Measurements from ENCODE around the gene TSC2. TPM values are rescaled to one million over a fixed set of nuclear protein-coding genes. Genes with fewer than 3 reads are reported as not detected.

TSC2 gene
- total and polyA plus RNA-seq, 4 donors, result 36.5 to 146 (median 72.7) TPM

DNA sequence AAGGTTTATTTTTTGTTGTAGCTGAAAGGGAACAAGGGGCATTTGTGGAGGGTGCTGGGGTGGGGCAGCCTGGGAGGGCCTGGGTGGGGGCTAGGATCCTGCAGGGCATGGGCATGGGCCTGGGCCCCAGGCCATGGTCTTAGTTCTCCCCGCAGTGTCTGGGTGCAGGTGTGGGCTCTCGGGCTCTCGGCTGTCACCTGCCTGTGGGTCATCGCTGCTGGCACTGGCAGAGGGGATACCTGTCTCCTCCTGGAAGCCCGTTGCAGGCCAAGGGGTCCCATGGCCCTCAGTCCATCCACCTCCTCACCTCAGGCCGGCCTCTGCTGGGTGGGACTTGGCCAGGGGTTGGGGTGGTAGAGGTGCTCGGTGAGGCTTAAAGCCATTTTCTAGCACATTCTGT lies 30.3 kb downstream of the TSC2 start:
- DNase-seq (no peak), ATAC-seq (ENCODE audit: insufficient read depth, low FRiP score) (no peak)
- no peak overlapping the region for H3K9ac ChIP-seq (ENCODE audit: insufficient read depth in 1 of 2, low read length in 2 of 2)
- H3K36me3 ChIP-seq (ENCODE audit: control insufficient read depth in 4 of 4, insufficient read depth in 4 of 4, low read length in 4 of 4), result peaks cover 0 to 83% (median 15%) of the 10 kb centered on the region in 4 donors
- TF ChIP-seq, protein P1, sequence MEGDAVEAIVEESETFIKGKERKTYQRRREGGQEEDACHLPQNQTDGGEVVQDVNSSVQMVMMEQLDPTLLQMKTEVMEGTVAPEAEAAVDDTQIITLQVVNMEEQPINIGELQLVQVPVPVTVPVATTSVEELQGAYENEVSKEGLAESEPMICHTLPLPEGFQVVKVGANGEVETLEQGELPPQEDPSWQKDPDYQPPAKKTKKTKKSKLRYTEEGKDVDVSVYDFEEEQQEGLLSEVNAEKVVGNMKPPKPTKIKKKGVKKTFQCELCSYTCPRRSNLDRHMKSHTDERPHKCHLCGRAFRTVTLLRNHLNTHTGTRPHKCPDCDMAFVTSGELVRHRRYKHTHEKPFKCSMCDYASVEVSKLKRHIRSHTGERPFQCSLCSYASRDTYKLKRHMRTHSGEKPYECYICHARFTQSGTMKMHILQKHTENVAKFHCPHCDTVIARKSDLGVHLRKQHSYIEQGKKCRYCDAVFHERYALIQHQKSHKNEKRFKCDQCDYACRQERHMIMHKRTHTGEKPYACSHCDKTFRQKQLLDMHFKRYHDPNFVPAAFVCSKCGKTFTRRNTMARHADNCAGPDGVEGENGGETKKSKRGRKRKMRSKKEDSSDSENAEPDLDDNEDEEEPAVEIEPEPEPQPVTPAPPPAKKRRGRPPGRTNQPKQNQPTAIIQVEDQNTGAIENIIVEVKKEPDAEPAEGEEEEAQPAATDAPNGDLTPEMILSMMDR (IDR thresholded peaks at IDR 0.05; ENCODE audit: control extremely low read depth, extremely low read depth), result no peak
- H3K9me3 ChIP-seq (ENCODE audit: control insufficient read depth in 4 of 4, insufficient read depth in 3 of 4, low read length in 3 of 4), result no peaks in the 10 kb centered on the region
- no peak overlapping the region for H3K27ac ChIP-seq (ENCODE audit: low read depth in 1 of 2, low read length in 1 of 2)
- H3K4me3 ChIP-seq, result no peak overlapping the region
- no peaks in the 10 kb centered on the region for H3K27me3 ChIP-seq (ENCODE audit: control insufficient read depth in 3 of 3, insufficient read depth in 3 of 3, low read length in 2 of 3)
- 99 to 100% methylated on average over 7 of the region's 7 CpGs for WGBS, 2 donors
- peaks cover 0 to 25% (median 9%) of the 10 kb centered on the region in 5 donors for H3K4me1 ChIP-seq (ENCODE audit: control insufficient read depth in 5 of 5, insufficient read depth in 5 of 5, low read length in 5 of 5)

DNA sequence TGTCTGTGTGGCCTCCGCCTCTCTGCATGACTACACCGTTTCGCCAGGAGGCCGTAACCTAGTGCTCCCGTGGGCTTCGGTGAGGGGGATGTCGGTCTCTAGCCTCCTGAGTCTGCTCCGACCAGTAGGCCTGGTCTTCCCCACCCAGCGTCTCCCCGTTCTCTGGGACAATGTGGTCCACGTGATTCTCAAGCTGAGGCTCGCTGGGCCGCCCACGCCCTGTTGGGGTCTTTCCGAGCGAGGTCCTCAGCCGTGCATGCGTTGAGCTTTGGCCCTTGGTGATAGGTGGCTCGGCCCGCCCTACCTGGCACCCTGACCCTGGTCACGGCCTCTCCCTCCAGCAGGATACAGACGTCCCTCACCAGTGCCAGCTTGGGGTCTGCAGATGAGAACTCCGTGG lies 30.9 kb downstream of the TSC2 start:
- Histone ChIP-seq H3K27me3 (ENCODE audit: control insufficient read depth in 3 of 3, insufficient read depth in 3 of 3, low read length in 2 of 3) (no peaks in the 10 kb centered on the region), H3K9ac (ENCODE audit: insufficient read depth in 1 of 2, low read length in 2 of 2) (no peak overlapping the region), H3K36me3 (ENCODE audit: control insufficient read depth in 4 of 4, insufficient read depth in 4 of 4, low read length in 4 of 4) (peaks cover 0 to 81% (median 18%) of the 10 kb centered on the region in 4 donors), H3K9me3 (ENCODE audit: control insufficient read depth in 4 of 4, insufficient read depth in 3 of 4, low read length in 3 of 4) (no peaks in the 10 kb centered on the region), H3K27ac (ENCODE audit: low read depth in 1 of 2, low read length in 1 of 2) (no peak overlapping the region), H3K4me3 (no peak overlapping the region), H3K4me1 (ENCODE audit: control insufficient read depth in 5 of 5, insufficient read depth in 5 of 5, low read length in 5 of 5) (peaks cover 0 to 31% (median 13%) of the 10 kb centered on the region in 5 donors)
- ATAC-seq (ENCODE audit: insufficient read depth, low FRiP score) (no peak), DNase-seq (no peak)
- TF ChIP-seq, protein P1 (IDR thresholded peaks at IDR 0.05; ENCODE audit: control extremely low read depth, extremely low read depth), result no peak
- WGBS, 2 donors, result 96% methylated on average over 23 of the region's 23 CpGs

DNA sequence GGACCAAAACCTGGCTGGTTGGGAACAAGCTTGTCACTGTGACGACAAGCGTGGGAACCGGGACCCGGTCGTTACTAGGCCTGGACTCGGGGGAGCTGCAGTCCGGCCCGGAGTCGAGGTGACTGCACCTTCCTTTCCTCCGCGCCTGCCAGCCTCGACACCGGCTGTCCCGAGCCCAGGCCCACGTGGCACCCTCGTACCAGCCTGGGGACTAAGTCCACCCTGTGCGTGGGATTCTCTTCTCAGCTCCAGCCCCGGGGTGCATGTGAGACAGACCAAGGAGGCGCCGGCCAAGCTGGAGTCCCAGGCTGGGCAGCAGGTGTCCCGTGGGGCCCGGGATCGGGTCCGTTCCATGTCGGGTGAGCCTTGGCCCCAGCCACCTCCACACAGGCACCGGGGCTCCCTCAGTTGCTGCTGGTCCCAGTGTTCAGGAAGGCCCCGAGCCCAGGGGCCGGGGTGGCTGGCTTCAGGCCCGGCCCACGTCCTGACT lies 31.6 kb downstream of the TSC2 start:
- Histone ChIP-seq H3K27ac (ENCODE audit: low read depth in 1 of 2, low read length in 1 of 2) (no peak overlapping the region), H3K9me3 (ENCODE audit: control insufficient read depth in 4 of 4, insufficient read depth in 3 of 4, low read length in 3 of 4) (no peaks in the 10 kb centered on the region), H3K9ac (ENCODE audit: insufficient read depth in 1 of 2, low read length in 2 of 2) (no peak overlapping the region), H3K36me3 (ENCODE audit: control insufficient read depth in 4 of 4, insufficient read depth in 4 of 4, low read length in 4 of 4) (peaks cover 0 to 77% (median 22%) of the 10 kb centered on the region in 4 donors), H3K4me1 (ENCODE audit: control insufficient read depth in 5 of 5, insufficient read depth in 5 of 5, low read length in 5 of 5) (peaks cover 0 to 36% (median 14%) of the 10 kb centered on the region in 5 donors), H3K4me3 (no peak overlapping the region), H3K27me3 (ENCODE audit: control insufficient read depth in 3 of 3, insufficient read depth in 3 of 3, low read length in 2 of 3) (no peaks in the 10 kb centered on the region)
- 97 to 98% methylated on average over 30 of the region's 30 CpGs for WGBS, 2 donors
- TF ChIP-seq, protein P1 (IDR thresholded peaks at IDR 0.05; ENCODE audit: control extremely low read depth, extremely low read depth), result no peak
- ATAC-seq (ENCODE audit: insufficient read depth, low FRiP score) (no peak), DNase-seq (no peak)

DNA sequence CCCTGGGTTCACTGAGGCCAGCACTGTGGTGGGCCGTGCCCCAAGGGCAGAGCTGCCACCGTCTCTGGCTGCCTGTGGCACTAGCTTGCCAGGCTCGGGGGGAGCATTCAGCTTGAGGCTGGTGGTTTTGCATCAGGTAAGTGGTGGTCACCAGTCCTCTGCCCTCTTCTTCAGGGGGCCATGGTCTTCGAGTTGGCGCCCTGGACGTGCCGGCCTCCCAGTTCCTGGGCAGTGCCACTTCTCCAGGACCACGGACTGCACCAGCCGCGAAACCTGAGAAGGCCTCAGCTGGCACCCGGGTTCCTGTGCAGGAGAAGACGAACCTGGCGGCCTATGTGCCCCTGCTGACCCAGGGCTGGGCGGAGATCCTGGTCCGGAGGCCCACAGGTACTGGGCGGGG lies 32.2 kb downstream of the TSC2 start:
- no peak overlapping the region for H3K4me3 ChIP-seq
- TF ChIP-seq, protein P1 (IDR thresholded peaks at IDR 0.05; ENCODE audit: control extremely low read depth, extremely low read depth), result no peak
- no peak for ATAC-seq (ENCODE audit: insufficient read depth, low FRiP score)
- WGBS, 2 donors, result 93 to 98% methylated on average over 16 of the region's 16 CpGs
- no peaks in the 10 kb centered on the region for H3K27me3 ChIP-seq (ENCODE audit: control insufficient read depth in 3 of 3, insufficient read depth in 3 of 3, low read length in 2 of 3)
- DNase-seq, result no peak
- no peak overlapping the region for H3K27ac ChIP-seq (ENCODE audit: low read depth in 1 of 2, low read length in 1 of 2)
- no peaks in the 10 kb centered on the region for H3K9me3 ChIP-seq (ENCODE audit: control insufficient read depth in 4 of 4, insufficient read depth in 3 of 4, low read length in 3 of 4)
- H3K36me3 ChIP-seq (ENCODE audit: control insufficient read depth in 4 of 4, insufficient read depth in 4 of 4, low read length in 4 of 4), result peaks cover 0 to 80% (median 22%) of the 10 kb centered on the region in 4 donors
- H3K4me1 ChIP-seq (ENCODE audit: control insufficient read depth in 5 of 5, insufficient read depth in 5 of 5, low read length in 5 of 5), result peaks cover 0 to 36% (median 14%) of the 10 kb centered on the region in 5 donors
- H3K9ac ChIP-seq (ENCODE audit: insufficient read depth in 1 of 2, low read length in 2 of 2), result no peak overlapping the region
